Activated B cell treated with CpG ODN at 0.5 μM for 24 hours (primary cell): ENCODE results near the gene HABP4. TPM values are rescaled to one million over a fixed set of nuclear protein-coding genes. Genes with fewer than 3 reads are reported as not detected.

ENCODE experiments used
- ATAC-seq: fragments of 200-7000 bp; cut with Tn5 transposase; one replicate; pipeline ENCODE4 v1.10.0; 2021; ENCODE audit warnings: low read depth, mild to moderate bottlenecking, moderate library complexity
- CTCF ChIA-PET: fragments of 350-600 bp; sonication (Branson Sonifier 250); formaldehyde crosslinking; loops from one replicate; lab custom pipeline; 2021; ENCODE audit warnings: antibody characterized with exemption; lab: Charles Lee
- POLR2A ChIA-PET: fragments of 350-600 bp; sonication (Branson Sonifier 250); formaldehyde crosslinking; loops from one replicate; lab custom pipeline; 2021; ENCODE audit warnings: antibody characterized with exemption; lab: Charles Lee
- DNase-seq: peaks from one replicate; pipeline ENCODE4 v3.0.0; 2022
- H3K27ac Mint-ChIP-seq: one replicate; pipeline ENCODE4 v1.8.0; 2020; ENCODE audit warnings: mixed read lengths
- H3K27me3 Mint-ChIP-seq: one replicate; pipeline ENCODE4 v1.8.0; 2021; ENCODE audit warnings: mixed read lengths
- H3K36me3 Mint-ChIP-seq: one replicate; pipeline ENCODE4 v1.8.0; 2021; ENCODE audit warnings: low read depth, mixed read lengths
- H3K4me1 Mint-ChIP-seq: one replicate; pipeline ENCODE4 v1.8.0; 2021; ENCODE audit warnings: mixed read lengths
- H3K4me3 Mint-ChIP-seq: one replicate; pipeline ENCODE4 v1.8.0; 2020; ENCODE audit warnings: mild to moderate bottlenecking, mixed read lengths
- H3K9me3 Mint-ChIP-seq: one replicate; pipeline ENCODE4 v1.8.0; 2020; ENCODE audit warnings: mixed read lengths
- CTCF ChIP-seq: fragments of 200-600 bp; IDR thresholded peaks from one replicate; pipeline ENCODE4 v1.8.0; 2022; ENCODE audit warnings: antibody characterized with exemption, mild to moderate bottlenecking
- intact Hi-C: fragments of 100-400 bp; cut with micrococcal nuclease; formaldehyde crosslinking; loops from one replicate; pipeline ENCODE4 v1.15.1; 2024
- total RNA-seq: library from RNA; stranded (reverse); gene quantifications from 2 replicates; pipeline ENCODE4 v1.2.3, GENCODE V29; 2022

Gene HABP4
- total RNA-seq, 1 donor from 2014 or later: 8.1 TPM

GRCh38 chr9:96464426-96464825 is 14.5 kb downstream of the HABP4 start:
- Mint-ChIP-seq H3K4me3 (no peak overlapping the region), H3K36me3 (peaks cover 31% of the 10 kb centered on the region), H3K27me3 (no peaks in the 10 kb centered on the region), H3K27ac (no peak overlapping the region), H3K9me3 (no peaks in the 10 kb centered on the region), H3K4me1 (no peaks in the 10 kb centered on the region)
- DNase-seq: no peak
- ChIA-PET POLR2A (no interaction called here), CTCF (no interaction called here)
- TF ChIP-seq CTCF: no peak
- intact Hi-C loops: no loop called here
- no peak for ATAC-seq

GRCh38 chr9:96467784-96468183 is 17.8 kb downstream of the HABP4 start:
- POLR2A ChIA-PET: no interaction called here

GRCh38 chr9:96476013-96476412 is 26.0 kb downstream of the HABP4 start:
- Mint-ChIP-seq H3K27me3 (no peaks in the 10 kb centered on the region), H3K4me3 (no peak overlapping the region), H3K4me1 (peaks cover 8% of the 10 kb centered on the region), H3K27ac (no peak overlapping the region), H3K36me3 (peaks cover 14% of the 10 kb centered on the region), H3K9me3 (no peaks in the 10 kb centered on the region)
- intact Hi-C loops: no loop called here
- ChIA-PET CTCF (no interaction called here), POLR2A (no interaction called here)
- no peak for TF ChIP-seq CTCF
- ATAC-seq (no peak), DNase-seq (no peak)

More at GRCh38 chr9:96467784-96468183, 17.8 kb downstream of the HABP4 start:
- H3K27me3 Mint-ChIP-seq: no peaks in the 10 kb centered on the region
- peaks cover 33% of the 10 kb centered on the region for H3K36me3 Mint-ChIP-seq
- CTCF ChIA-PET: no interaction called here
- ATAC-seq (no peak), DNase-seq (no peak)
- intact Hi-C loops: no loop called here
- H3K9me3 Mint-ChIP-seq: no peaks in the 10 kb centered on the region
- no peak for TF ChIP-seq CTCF
- H3K27ac Mint-ChIP-seq: no peak overlapping the region
- no peaks in the 10 kb centered on the region for H3K4me1 Mint-ChIP-seq
- no peak overlapping the region for H3K4me3 Mint-ChIP-seq

- ChIA-PET POLR2A (no interaction called here), CTCF (no interaction called here)
- no peak for DNase-seq
- intact Hi-C loops: no loop called here
- Mint-ChIP-seq H3K4me3 (no peak overlapping the region), H3K4me1 (peaks cover 8% of the 10 kb centered on the region), H3K27ac (no peak overlapping the region), H3K9me3 (no peaks in the 10 kb centered on the region), H3K27me3 (no peaks in the 10 kb centered on the region), H3K36me3 (peaks cover 8% of the 10 kb centered on the region)
- no peak for ATAC-seq
- TF ChIP-seq CTCF: no peak
These were observed 26.6 kb downstream of the HABP4 start for GRCh38 chr9:96476591-96476990.

- peak; percentile 74 for ATAC-seq
- no peak for TF ChIP-seq CTCF
- intact Hi-C loops: loop anchor here (2.0 kb wide), 1 partner anchor 28 kb away; the partner anchor contains the start of gene HABP4
- Mint-ChIP-seq H3K9me3 (no peaks in the 10 kb centered on the region), H3K27me3 (no peaks in the 10 kb centered on the region), H3K4me3 (no peak overlapping the region), H3K27ac (no peak overlapping the region), H3K36me3 (peaks cover 8% of the 10 kb centered on the region), H3K4me1 (peaks cover 12% of the 10 kb centered on the region)
- no peak for DNase-seq
- ChIA-PET CTCF (no interaction called here), POLR2A (interaction anchor here (0.6 kb wide), 1 partner anchor 63 kb away, joined by 5 read pairs; no protein-coding TSS in a partner anchor)
These were observed 28.9 kb downstream of the HABP4 start for GRCh38 chr9:96478829-96479371.
